ENCODE data around the gene GOLGA8Q.
"Not testable (repeated sequence)": the region's sequence is repeated elsewhere in the genome, so short reads cannot be mapped to it uniquely, and the experiment has no call there.

- not testable (repeated sequence) for TF ChIP-seq REST (IDR thresholded peaks at IDR 0.05); MYC (IDR thresholded peaks at IDR 0.05; ENCODE audit: borderline replicate concordance, low read length); SREBF2 (IDR thresholded peaks at IDR 0.05); CTCF (IDR thresholded peaks at IDR 0.05); MAFK (IDR thresholded peaks at IDR 0.05; ENCODE audit: partially characterized antibody); KDM1A (IDR thresholded peaks at IDR 0.05; ENCODE audit: low read depth); MAX (IDR thresholded peaks at IDR 0.05); TFCP2L1 (CRISPR knock-in tag; IDR thresholded peaks at IDR 0.05)
These were observed 37.3 kb upstream of the GOLGA8Q start for GRCh38 chr15:30514545-30514944.

Measured in A549 (cell line).